ENCODE data around the gene ARHGAP15.

Gene ARHGAP15

GRCh38 chr2:143176606-143177005 lies 47.4 kb downstream of the ARHGAP15 start:
- FAIRE-seq: no peak

- FAIRE-seq: no peak
Measured at GRCh38 chr2:143177096-143177786, 48.0 kb downstream of the ARHGAP15 start.

- FAIRE-seq: no peak
Measured at GRCh38 chr2:143181494-143181893, 52.3 kb downstream of the ARHGAP15 start.

- FAIRE-seq: no peak
Measured at GRCh38 chr2:143182649-143183048, 53.4 kb downstream of the ARHGAP15 start.

GRCh38 chr2:143183804-143184463 lies 54.7 kb downstream of the ARHGAP15 start:
- FAIRE-seq: no peak

- FAIRE-seq: no peak
Measured at GRCh38 chr2:143186876-143187275, 57.7 kb downstream of the ARHGAP15 start.

- no peak for FAIRE-seq
Measured at GRCh38 chr2:143190431-143190830, 61.2 kb downstream of the ARHGAP15 start.

- FAIRE-seq: no peak
Measured at GRCh38 chr2:143192106-143192505, 62.9 kb downstream of the ARHGAP15 start.

GRCh38 chr2:143192716-143193115 lies 63.5 kb downstream of the ARHGAP15 start:
- no peak for FAIRE-seq

- FAIRE-seq: no peak
Measured at GRCh38 chr2:143193121-143193520, 63.9 kb downstream of the ARHGAP15 start.

GRCh38 chr2:143195511-143195910 lies 66.3 kb downstream of the ARHGAP15 start:
- FAIRE-seq: peak; percentile 65

- FAIRE-seq: no peak
Measured at GRCh38 chr2:143204062-143204461, 74.8 kb downstream of the ARHGAP15 start.

GRCh38 chr2:143205106-143205764 lies 76.0 kb downstream of the ARHGAP15 start:
- FAIRE-seq: no peak

GRCh38 chr2:143209570-143210445 lies 80.6 kb downstream of the ARHGAP15 start:
- FAIRE-seq: no peak

- no peak for FAIRE-seq
Measured at GRCh38 chr2:143210446-143210819, 81.2 kb downstream of the ARHGAP15 start.

- FAIRE-seq: no peak
Measured at GRCh38 chr2:143217512-143218115, 88.4 kb downstream of the ARHGAP15 start.

- FAIRE-seq: no peak
Measured at GRCh38 chr2:143218621-143219020, 89.4 kb downstream of the ARHGAP15 start.

GRCh38 chr2:143219266-143219665 lies 90.0 kb downstream of the ARHGAP15 start:
- FAIRE-seq: no peak

GRCh38 chr2:143223556-143223955 lies 94.3 kb downstream of the ARHGAP15 start:
- no peak for FAIRE-seq

- no peak for FAIRE-seq
Measured at GRCh38 chr2:143225931-143226330, 96.7 kb downstream of the ARHGAP15 start.

- no peak for FAIRE-seq
Measured at GRCh38 chr2:143226714-143227541, 97.7 kb downstream of the ARHGAP15 start.

GRCh38 chr2:143229411-143229810 lies 100.2 kb downstream of the ARHGAP15 start:
- no peak for FAIRE-seq
